IPS-18a (cell line): ENCODE data around the gene RBMX.
A peak's percentile ranks its signal among the peaks of the same experiment; 100 is the strongest.
"Not testable (repeated sequence)": the region's sequence is repeated elsewhere in the genome, so short reads cannot be mapped to it uniquely, and the experiment has no call there.

Source experiments
- H3K27ac ChIP-seq: one replicate; pipeline ENCODE4 v1.5.1; 2013; ENCODE audit warnings: low read length
- H3K27me3 ChIP-seq: one replicate; pipeline ENCODE4 v1.6.1; 2013; ENCODE audit warnings: mild to moderate bottlenecking, low read length; ENCODE audit not compliant: control insufficient read depth, insufficient read depth
- H3K36me3 ChIP-seq: one replicate; pipeline ENCODE4 v1.6.1; 2013; ENCODE audit warnings: low read depth, low read length; ENCODE audit not compliant: control insufficient read depth
- H3K4me1 ChIP-seq: one replicate; pipeline ENCODE4 v1.6.1; 2013; ENCODE audit warnings: low read depth, low read length; ENCODE audit not compliant: control insufficient read depth
- H3K4me3 ChIP-seq: one replicate; pipeline ENCODE4 v1.5.1; 2013; ENCODE audit warnings: low read length
- H3K9ac ChIP-seq: one replicate; pipeline ENCODE4 v1.6.1; 2013; ENCODE audit warnings: mild to moderate bottlenecking, low read length, moderate library complexity
- H3K9me3 ChIP-seq: one replicate; pipeline ENCODE4 v1.6.1; 2013; ENCODE audit warnings: low read depth, low read length; ENCODE audit not compliant: control insufficient read depth

Gene RBMX

GRCh38 chrX:136880452-136881013 is at the start of gene RBMX:
RBMX (minus strand) TSS chrX:136880725; CDS start chrX:136879427, 1,298 bp downstream.
- Histone ChIP-seq H3K36me3 (peaks cover 38% of the 10 kb centered on the region), H3K9me3 (peaks cover 19% of the 10 kb centered on the region), H3K4me3 (peak within 1 kb of the TSS; percentile 97), H3K27me3 (no peaks in the 10 kb centered on the region), H3K27ac (peak within 1 kb of the TSS; percentile 96), H3K9ac (peak within 1 kb of the TSS; percentile 100), H3K4me1 (no peaks in the 10 kb centered on the region)

- not testable (repeated sequence) for H3K9ac ChIP-seq, H3K27ac ChIP-seq, H3K4me3 ChIP-seq, H3K9me3 ChIP-seq, H3K36me3 ChIP-seq, H3K4me1 ChIP-seq, H3K27me3 ChIP-seq
Measured at GRCh38 chrX:136921438-136921837, 40.9 kb upstream of the RBMX start.

- H3K4me3 ChIP-seq = no peak overlapping the region
- no peak overlapping the region for H3K9ac ChIP-seq
Measured at GRCh38 chrX:136920001-136920400, 39.5 kb upstream of the RBMX start.

GRCh38 chrX:136916827-136917226 is 36.3 kb upstream of the RBMX start:
- Histone ChIP-seq H3K9ac (no peak overlapping the region), H3K4me1 (no peaks in the 10 kb centered on the region), H3K9me3 (peaks cover 11% of the 10 kb centered on the region), H3K4me3 (no peak overlapping the region), H3K27me3 (no peaks in the 10 kb centered on the region), H3K27ac (no peak overlapping the region), H3K36me3 (no peaks in the 10 kb centered on the region)

More at GRCh38 chrX:136920001-136920400, 39.5 kb upstream of the RBMX start:
- Histone ChIP-seq H3K9me3 (peaks cover 11% of the 10 kb centered on the region), H3K27me3 (no peaks in the 10 kb centered on the region), H3K36me3 (no peaks in the 10 kb centered on the region), H3K27ac (no peak overlapping the region), H3K4me1 (no peaks in the 10 kb centered on the region)

GRCh38 chrX:136911661-136912060 is 31.1 kb upstream of the RBMX start:
- H3K36me3 ChIP-seq, H3K4me1 ChIP-seq, H3K27me3 ChIP-seq, H3K27ac ChIP-seq, H3K9ac ChIP-seq, H3K4me3 ChIP-seq: not testable (repeated sequence)
- peaks cover 11% of the 10 kb centered on the region for H3K9me3 ChIP-seq

GRCh38 chrX:136911253-136911652 is 30.7 kb upstream of the RBMX start:
- Histone ChIP-seq H3K9me3 (peaks cover 10% of the 10 kb centered on the region), H3K27me3 (no peaks in the 10 kb centered on the region), H3K4me3 (no peak overlapping the region), H3K36me3 (no peaks in the 10 kb centered on the region), H3K4me1 (no peaks in the 10 kb centered on the region), H3K9ac (no peak overlapping the region), H3K27ac (no peak overlapping the region)

- Histone ChIP-seq H3K9ac (peak overlapping the region; percentile 12), H3K27ac (no peak overlapping the region), H3K36me3 (no peaks in the 10 kb centered on the region), H3K4me3 (peak overlapping the region; percentile 73), H3K27me3 (no peaks in the 10 kb centered on the region), H3K9me3 (peaks cover 9% of the 10 kb centered on the region), H3K4me1 (no peaks in the 10 kb centered on the region)
Measured at GRCh38 chrX:136910565-136911035, 30.1 kb upstream of the RBMX start.

- Histone ChIP-seq H3K4me1 (no peaks in the 10 kb centered on the region), H3K9ac (peak overlapping the region; percentile 51), H3K36me3 (no peaks in the 10 kb centered on the region), H3K9me3 (peaks cover 9% of the 10 kb centered on the region), H3K27me3 (no peaks in the 10 kb centered on the region), H3K4me3 (peak overlapping the region; percentile 73), H3K27ac (no peak overlapping the region)
Measured at GRCh38 chrX:136909706-136910564, 29.4 kb upstream of the RBMX start.

GRCh38 chrX:136909119-136909705 is 28.7 kb upstream of the RBMX start:
- H3K27me3 ChIP-seq = no peaks in the 10 kb centered on the region

GRCh38 chrX:136907621-136908020 is 27.1 kb upstream of the RBMX start:
- Histone ChIP-seq H3K4me3 (no peak overlapping the region), H3K9ac (no peak overlapping the region), H3K27me3 (no peaks in the 10 kb centered on the region), H3K36me3 (no peaks in the 10 kb centered on the region), H3K27ac (no peak overlapping the region), H3K4me1 (no peaks in the 10 kb centered on the region), H3K9me3 (peaks cover 9% of the 10 kb centered on the region)

More at GRCh38 chrX:136909119-136909705, 28.7 kb upstream of the RBMX start:
- peak overlapping the region; percentile 51 for H3K9ac ChIP-seq
- no peaks in the 10 kb centered on the region for H3K4me1 ChIP-seq
- no peaks in the 10 kb centered on the region for H3K36me3 ChIP-seq
- peak overlapping the region; percentile 73 for H3K4me3 ChIP-seq
- H3K9me3 ChIP-seq = peaks cover 9% of the 10 kb centered on the region
- H3K27ac ChIP-seq = no peak overlapping the region

GRCh38 chrX:136906921-136907510 is 26.5 kb upstream of the RBMX start:
- Histone ChIP-seq H3K9me3 (peaks cover 13% of the 10 kb centered on the region), H3K9ac (no peak overlapping the region), H3K27ac (no peak overlapping the region), H3K36me3 (no peaks in the 10 kb centered on the region), H3K27me3 (no peaks in the 10 kb centered on the region), H3K4me1 (no peaks in the 10 kb centered on the region), H3K4me3 (no peak overlapping the region)
